Measurements from ENCODE around the gene TMEM220.
"Not testable (repeated sequence)": the region's sequence is repeated elsewhere in the genome, so short reads cannot be mapped to it uniquely, and the experiment has no call there.

Gene TMEM220

GRCh38 chr17:10697092-10698081, 32.4 kb downstream of the TMEM220 start, which contains the start of the genes ADPRM and SCO1:
Gene ADPRM, plus strand, starts transcription at chr17:10697594. Its CDS starts 7,333 bp downstream, at chr17:10704927.
Gene SCO1, minus strand, starts transcription at chr17:10697533. Its CDS starts 26 bp downstream, at chr17:10697507.
- no peak for TF ChIP-seq CTCF (IDR thresholded peaks at IDR 0.05; ENCODE audit: insufficient read depth, missing control alignments)
- no peak for FAIRE-seq

GRCh38 chr17:10695875-10696407, 33.9 kb downstream of the TMEM220 start:
- not testable (repeated sequence) for DNase-seq (ENCODE audit: insufficient read length, low spot score); FAIRE-seq

More at GRCh38 chr17:10697092-10698081, 32.4 kb downstream of the TMEM220 start, which contains the start of the genes ADPRM and SCO1:
- DNase-seq (ENCODE audit: insufficient read length, low spot score): peak; percentile 65

- TF ChIP-seq CTCF (IDR thresholded peaks at IDR 0.05; ENCODE audit: insufficient read depth, missing control alignments): no peak
- no peak for FAIRE-seq
- DNase-seq (ENCODE audit: insufficient read length, low spot score): no peak
These were observed 42.3 kb downstream of the TMEM220 start for GRCh38 chr17:10687499-10687898.

- peak; percentile 29 for TF ChIP-seq CTCF (IDR thresholded peaks at IDR 0.05; ENCODE audit: insufficient read depth, missing control alignments)
- FAIRE-seq (peak; percentile 48), DNase-seq (ENCODE audit: insufficient read length, low spot score) (no peak)
These were observed 46.0 kb downstream of the TMEM220 start for GRCh38 chr17:10683853-10684252.

GRCh38 chr17:10681866-10682446, 47.9 kb downstream of the TMEM220 start:
- no peak for DNase-seq (ENCODE audit: insufficient read length, low spot score)
- no peak for FAIRE-seq
- no peak for TF ChIP-seq CTCF (IDR thresholded peaks at IDR 0.05; ENCODE audit: insufficient read depth, missing control alignments)

- no peak for DNase-seq (ENCODE audit: insufficient read length, low spot score)
- FAIRE-seq: no peak
- TF ChIP-seq CTCF (IDR thresholded peaks at IDR 0.05; ENCODE audit: insufficient read depth, missing control alignments): no peak
These were observed 55.1 kb downstream of the TMEM220 start for GRCh38 chr17:10674704-10675103.

- TF ChIP-seq CTCF (IDR thresholded peaks at IDR 0.05; ENCODE audit: insufficient read depth, missing control alignments): no peak
- FAIRE-seq: no peak
These were observed 56.5 kb downstream of the TMEM220 start for GRCh38 chr17:10673312-10673711.

More at GRCh38 chr17:10673312-10673711, 56.5 kb downstream of the TMEM220 start:
- DNase-seq (ENCODE audit: insufficient read length, low spot score): no peak
